T-cell (primary cell): Measurements from ENCODE around the gene GCLC. TPM values are rescaled to one million over a fixed set of nuclear protein-coding genes. Genes with fewer than 3 reads are reported as not detected.
A peak's percentile ranks its signal among the peaks of the same experiment; 100 is the strongest.

ENCODE experiments used
- ATAC-seq, 4 experiments: fragments of 200-7000 bp in 3 of 4; fragments of 150-1000 bp in 1 of 4; cut with Tn5 transposase; replicated peaks in 1 of 4; 1 replicate in 3 of 4; 2 replicates in 1 of 4; pipeline ENCODE4 v1.10.0; 2021; ENCODE audit warnings: moderate library complexity in 3 of 4, mild to moderate bottlenecking in 2 of 4, moderate number of reproducible peaks in 1 of 4
- CTCF ChIA-PET, 2 donors: fragments of 300-600 bp; sonication (Branson Sonifier 250); formaldehyde crosslinking; loops; one replicate each; lab custom pipeline; 2022; ENCODE audit warnings: antibody characterized with exemption in 2 of 2; lab: Charles Lee
- POLR2A ChIA-PET, 2 donors: fragments of 300-600 bp; sonication (Branson Sonifier 250); formaldehyde crosslinking; loops; one replicate each; lab custom pipeline; 2022; ENCODE audit warnings: antibody characterized with exemption in 2 of 2; lab: Charles Lee
- DNase-seq, 35 experiments: peaks; one replicate each; pipeline versions ENCODE4 v3.0.0 to v3.0.0-alpha.2; 2013 to 2023
- H3K27ac ChIP-seq: one replicate; pipeline ENCODE4 v1.5.1; 2013; ENCODE audit warnings: low read length
- H3K27me3 ChIP-seq, 2 experiments: replicated peaks in 1 of 2; 1 replicate in 1 of 2; 2 replicates in 1 of 2; pipeline versions ENCODE4 v1.6.1 to v1.7.0; 2013; ENCODE audit warnings: low read length in 1 of 2, mixed read lengths in 1 of 2; ENCODE audit not compliant: control insufficient read depth in 2 of 2, insufficient read depth in 2 of 2; ENCODE audit errors: extremely low read depth in 1 of 2
- H3K36me3 ChIP-seq, 2 donors: 1 replicate in 1 of 2; 2 replicates in 1 of 2; pipeline versions ENCODE4 v1.6.1 to v1.7.0; 2013; ENCODE audit warnings: low read length in 1 of 2; ENCODE audit not compliant: control insufficient read depth in 2 of 2, insufficient read depth in 1 of 2; ENCODE audit errors: extremely low read depth in 1 of 2
- H3K4me1 ChIP-seq, 2 experiments: 1 replicate in 1 of 2; 2 replicates in 1 of 2; pipeline versions ENCODE4 v1.6.1 to v1.7.0; 2013; ENCODE audit warnings: low read length in 2 of 2, mixed read lengths in 1 of 2; ENCODE audit not compliant: insufficient read depth in 2 of 2, control insufficient read depth in 1 of 2; ENCODE audit errors: extremely low read depth in 1 of 2
- H3K4me3 ChIP-seq, 2 donors: 1 replicate in 1 of 2; 2 replicates in 1 of 2; pipeline versions ENCODE4 v1.5.1 to v1.7.0; 2013; ENCODE audit warnings: mild to moderate bottlenecking in 2 of 2, low read length in 1 of 2, moderate library complexity in 1 of 2; ENCODE audit not compliant: control insufficient read depth in 1 of 2; ENCODE audit errors: extremely low read depth in 1 of 2
- H3K9me3 ChIP-seq: 2 replicates; pipeline ENCODE4 v1.7.0; 2013
- H3K27ac Mint-ChIP-seq, 2 donors: one replicate each; pipeline ENCODE4 v1.8.0; 2020 to 2021; ENCODE audit warnings: mild to moderate bottlenecking in 2 of 2, mixed read lengths in 2 of 2
- H3K27me3 Mint-ChIP-seq, 2 donors: one replicate each; pipeline ENCODE4 v1.8.0; 2021 to 2022; ENCODE audit warnings: mixed read lengths in 2 of 2
- H3K36me3 Mint-ChIP-seq: one replicate; pipeline ENCODE4 v1.8.0; 2021; ENCODE audit warnings: mixed read lengths
- H3K4me1 Mint-ChIP-seq, 3 donors: one replicate each; pipeline ENCODE4 v1.8.0; 2020 to 2022; ENCODE audit warnings: mixed read lengths in 3 of 3, mild to moderate bottlenecking in 1 of 3
- H3K4me3 Mint-ChIP-seq, 3 donors: one replicate each; pipeline ENCODE4 v1.8.0; 2020 to 2022; ENCODE audit warnings: mild to moderate bottlenecking in 3 of 3, mixed read lengths in 3 of 3, moderate library complexity in 3 of 3
- H3K9me3 Mint-ChIP-seq, 3 donors: one replicate each; pipeline ENCODE4 v1.8.0; 2020 to 2022; ENCODE audit warnings: mixed read lengths in 3 of 3
- WGBS: methylation state at CpG from one replicate; pipeline ENCODE4 v1.1.5; 2013; ENCODE audit warnings: missing lambda C conversion rate; ENCODE audit not compliant: insufficient coverage; 5-methylcytosine and 5-hydroxymethylcytosine counted together
- total RNA-seq, 35 experiments: library from RNA in 6 of 35; stranded (reverse) in 6 of 35; fragments of 120-200 nt in 1 of 35; gene quantifications; one replicate each; pipeline versions ENCODE4 v1.2.1 to v1.2.4 and lab custom pipeline; 2013 to 2026

The GCLC gene
- total RNA-seq, 5 donors from 2014 or later (not counting 1 experiment from before 2014, with no cell fraction given), result 25.2 to 38.2 (median 33.6) TPM

DNA sequence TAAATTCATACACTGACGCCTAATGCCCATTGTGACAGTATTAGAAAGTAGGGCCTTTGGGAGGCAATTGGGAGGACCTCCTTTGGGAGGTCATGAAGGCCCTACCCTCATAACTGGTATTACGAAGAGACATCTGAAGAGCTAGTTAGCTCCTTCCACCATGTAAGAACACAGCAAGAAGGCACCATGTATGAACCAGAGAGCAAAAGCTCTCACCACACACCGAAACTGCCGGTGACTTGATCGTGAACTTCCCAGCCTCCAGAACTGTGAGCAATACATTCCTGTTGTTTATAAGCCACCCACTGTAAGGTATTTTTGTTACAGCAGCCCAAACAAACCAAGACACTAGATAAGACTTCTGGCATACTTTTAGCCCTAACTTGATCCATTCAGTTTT lies 41.8 kb downstream of the GCLC start:
- DNase-seq (no peak), ATAC-seq (no peak)
- H3K4me1 ChIP-seq, result no peaks in the 10 kb centered on the region
- H3K27me3 ChIP-seq, result no peaks in the 10 kb centered on the region
- H3K9me3 Mint-ChIP-seq, result no peaks in the 10 kb centered on the region
- no peak overlapping the region for H3K27ac ChIP-seq
- H3K4me3 ChIP-seq, result no peak overlapping the region
- H3K4me3 Mint-ChIP-seq, result no peak overlapping the region
- CTCF ChIA-PET, result interaction anchor here in 1 of 2 donors (1.0 kb wide), 1 partner anchor 225 kb away, joined by 3 read pairs; no protein-coding TSS in a partner anchor
- H3K27me3 Mint-ChIP-seq, result no peaks in the 10 kb centered on the region
- no CpG with 5 or more reads among the region's 5 CpGs for WGBS
- no peak overlapping the region for H3K27ac Mint-ChIP-seq
- POLR2A ChIA-PET, result interaction anchor here in 1 of 2 donors (0.6 kb wide), 1 partner anchor 1195 kb away, joined by 5 read pairs; no protein-coding TSS in a partner anchor
- H3K36me3 Mint-ChIP-seq, result peaks cover 46% of the 10 kb centered on the region
- no peaks in the 10 kb centered on the region for H3K4me1 Mint-ChIP-seq
- no peaks in the 10 kb centered on the region for H3K9me3 ChIP-seq
- peaks cover 5 to 59% of the 10 kb centered on the region in 2 donors for H3K36me3 ChIP-seq

DNA sequence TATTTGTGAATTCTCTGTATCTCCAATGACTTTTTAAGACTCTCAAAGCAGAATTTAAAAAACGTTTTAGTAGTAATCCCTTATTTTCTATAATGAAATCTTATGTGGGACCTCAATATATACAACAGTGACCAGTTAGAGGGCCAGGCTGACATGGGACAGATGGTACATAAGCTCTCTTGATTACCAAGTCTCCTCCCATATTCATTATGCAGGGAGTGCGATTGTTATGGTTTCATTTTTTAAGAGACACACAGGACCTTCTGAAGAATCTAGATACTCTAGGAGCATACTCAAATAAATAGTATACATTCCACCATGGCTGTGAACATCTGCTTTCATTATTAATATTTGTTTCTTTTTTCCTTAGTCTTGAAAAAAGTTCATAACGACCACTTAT lies 43.5 kb downstream of the GCLC start:
- ATAC-seq, result no peak
- no peak overlapping the region for H3K4me3 ChIP-seq
- H3K36me3 ChIP-seq, result peaks cover 5 to 51% of the 10 kb centered on the region in 2 donors
- DNase-seq, result no peak
- no peaks in the 10 kb centered on the region for H3K9me3 ChIP-seq
- Mint-ChIP-seq H3K9me3 (no peaks in the 10 kb centered on the region), H3K4me1 (no peaks in the 10 kb centered on the region), H3K27me3 (no peaks in the 10 kb centered on the region), H3K36me3 (peaks cover 37% of the 10 kb centered on the region), H3K4me3 (no peak overlapping the region), H3K27ac (no peak overlapping the region)
- no peak overlapping the region for H3K27ac ChIP-seq
- H3K4me1 ChIP-seq, result no peaks in the 10 kb centered on the region
- ChIA-PET POLR2A (no interaction called here), CTCF (interaction anchor here in 1 of 2 donors (0.5 to 1.3 kb wide), 2 partner anchors 15 to 129 kb away, joined by 4 to 5 read pairs; no protein-coding TSS in a partner anchor)
- WGBS, result no CpG with 5 or more reads among the region's 3 CpGs
- H3K27me3 ChIP-seq, result no peaks in the 10 kb centered on the region

DNA sequence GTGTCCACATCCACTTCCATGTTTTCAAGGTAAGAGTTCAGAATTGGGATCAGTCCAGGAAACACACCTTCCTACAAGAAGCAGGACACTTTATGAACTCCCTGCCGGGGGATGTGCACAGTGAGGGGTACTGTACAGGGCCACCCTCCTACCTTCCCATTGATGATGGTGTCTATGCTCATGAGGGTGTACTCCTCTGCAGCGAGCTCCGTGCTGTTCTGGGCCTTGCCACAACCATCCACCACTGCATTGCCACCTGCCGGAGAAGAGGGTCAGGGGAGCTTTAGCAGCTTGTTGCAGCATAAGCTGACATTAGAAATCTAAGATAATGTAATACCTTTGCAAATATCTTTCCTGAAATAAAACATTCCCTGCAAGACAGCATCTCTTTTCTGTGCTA lies 44.8 kb downstream of the GCLC start:
- H3K27me3 ChIP-seq, result no peaks in the 10 kb centered on the region
- ATAC-seq (no peak), DNase-seq (no peak)
- Mint-ChIP-seq H3K4me1 (no peaks in the 10 kb centered on the region), H3K9me3 (no peaks in the 10 kb centered on the region), H3K4me3 (no peak overlapping the region), H3K36me3 (peaks cover 23% of the 10 kb centered on the region), H3K27ac (no peak overlapping the region), H3K27me3 (no peaks in the 10 kb centered on the region)
- H3K9me3 ChIP-seq, result no peaks in the 10 kb centered on the region
- peaks cover 5 to 40% of the 10 kb centered on the region in 2 donors for H3K36me3 ChIP-seq
- no peak overlapping the region for H3K27ac ChIP-seq
- no peak overlapping the region for H3K4me3 ChIP-seq
- CTCF ChIA-PET, result interaction anchor here in 1 of 2 donors (0.5 to 1.0 kb wide), 2 partner anchors 152 to 207 kb away, joined by 4 to 6 read pairs; no protein-coding TSS in a partner anchor
- H3K4me1 ChIP-seq, result no peaks in the 10 kb centered on the region
- POLR2A ChIA-PET, result no interaction called here
- no CpG with 5 or more reads among the region's 4 CpGs for WGBS

DNA sequence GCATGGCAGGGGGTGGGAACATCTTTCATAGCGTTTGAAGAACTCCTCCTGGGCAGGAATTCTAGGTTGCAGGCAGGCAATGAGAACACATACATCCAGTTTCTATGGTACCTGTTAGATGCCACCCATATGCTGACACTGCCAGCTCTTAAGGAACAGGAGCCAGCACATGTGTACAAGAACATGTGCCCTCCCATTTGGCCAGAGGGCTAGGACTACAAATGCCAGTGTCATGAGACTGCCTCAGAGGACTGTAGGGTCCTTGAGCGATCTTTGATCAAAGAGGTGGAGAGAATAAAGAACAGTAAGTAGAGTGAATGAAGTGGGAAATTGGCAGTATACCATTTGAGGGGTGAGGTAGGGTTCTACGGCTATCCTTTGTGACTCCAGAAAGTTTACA lies 45.8 kb downstream of the GCLC start:
- Mint-ChIP-seq H3K27ac (no peak overlapping the region), H3K27me3 (peaks cover 0 to 5% of the 10 kb centered on the region in 2 donors), H3K4me1 (no peaks in the 10 kb centered on the region), H3K36me3 (peaks cover 19% of the 10 kb centered on the region), H3K9me3 (no peaks in the 10 kb centered on the region), H3K4me3 (no peak overlapping the region)
- no peak overlapping the region for H3K27ac ChIP-seq
- DNase-seq, result no peak
- no peaks in the 10 kb centered on the region for H3K4me1 ChIP-seq
- ATAC-seq, result no peak
- POLR2A ChIA-PET, result interaction anchor here in 1 of 2 donors (0.6 kb wide), 2 partner anchors 41 to 94 kb away, joined by 3 to 4 read pairs; no protein-coding TSS in a partner anchor
- CTCF ChIA-PET, result no interaction called here
- no peak overlapping the region for H3K4me3 ChIP-seq
- H3K27me3 ChIP-seq, result no peaks in the 10 kb centered on the region
- peaks cover 5 to 31% of the 10 kb centered on the region in 2 donors for H3K36me3 ChIP-seq
- H3K9me3 ChIP-seq, result no peaks in the 10 kb centered on the region
- 100% methylated on average over 1 of the region's 3 CpGs for WGBS

DNA sequence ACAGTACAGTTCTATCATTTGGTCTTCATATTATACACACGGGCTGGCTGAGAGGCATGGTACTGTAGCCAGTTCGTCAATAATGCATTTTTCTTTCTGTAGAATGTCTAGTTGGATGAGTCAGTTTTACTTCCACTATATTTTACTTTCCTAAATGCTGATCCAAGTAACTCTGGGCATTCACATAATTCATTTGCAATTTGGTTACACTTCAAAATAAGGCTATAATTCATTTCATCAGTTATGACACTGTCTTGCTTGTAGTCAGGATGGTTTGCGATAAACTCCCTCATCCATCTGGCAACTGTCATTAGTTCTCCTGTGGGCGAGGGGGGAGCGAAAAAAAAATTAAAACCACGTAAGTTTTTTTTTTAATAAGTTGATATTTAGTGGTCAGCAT lies 46.3 kb downstream of the GCLC start:
- Mint-ChIP-seq H3K4me3 (no peak overlapping the region), H3K4me1 (no peaks in the 10 kb centered on the region), H3K27me3 (peaks cover 0 to 5% of the 10 kb centered on the region in 2 donors), H3K27ac (no peak overlapping the region), H3K9me3 (no peaks in the 10 kb centered on the region), H3K36me3 (peaks cover 19% of the 10 kb centered on the region)
- no peak overlapping the region for H3K4me3 ChIP-seq
- ChIA-PET POLR2A (interaction anchor here in 1 of 2 donors (0.6 kb wide), 1 partner anchor 42 kb away, joined by 4 read pairs; no protein-coding TSS in a partner anchor), CTCF (interaction anchor here in 1 of 2 donors (7.3 kb wide), 1 partner anchor 228 kb away, joined by 141 read pairs; no protein-coding TSS in a partner anchor)
- DNase-seq (no peak), ATAC-seq (no peak)
- H3K4me1 ChIP-seq, result no peaks in the 10 kb centered on the region
- no peaks in the 10 kb centered on the region for H3K9me3 ChIP-seq
- WGBS, result no CpG with 5 or more reads among the region's 6 CpGs
- no peaks in the 10 kb centered on the region for H3K27me3 ChIP-seq
- peaks cover 1 to 28% of the 10 kb centered on the region in 2 donors for H3K36me3 ChIP-seq
- H3K27ac ChIP-seq, result no peak overlapping the region

DNA sequence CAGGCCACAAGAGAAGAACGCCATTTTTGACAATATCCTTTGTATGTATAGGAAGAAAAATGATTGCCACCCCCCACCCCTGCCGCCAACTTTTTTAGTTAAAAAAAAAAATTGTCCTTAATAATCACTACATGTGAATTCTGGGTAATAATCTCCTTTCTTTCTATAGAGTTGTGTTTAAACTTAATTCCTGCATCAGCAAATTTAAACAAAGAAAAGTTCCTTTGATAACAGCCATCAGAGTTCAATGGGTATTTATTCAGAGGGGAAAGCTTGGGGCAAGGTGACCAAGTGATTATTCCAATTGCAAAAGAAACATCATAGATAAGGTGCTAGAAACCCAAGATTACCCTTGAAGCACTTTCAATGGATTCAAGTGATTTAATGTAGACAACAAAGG lies 47.0 kb downstream of the GCLC start:
- no peak for DNase-seq
- ChIA-PET POLR2A (no interaction called here), CTCF (interaction anchor here in 1 of 2 donors (0.6 to 7.3 kb wide), 2 partner anchors 10 to 229 kb away, joined by 3 to 141 read pairs; no protein-coding TSS in a partner anchor)
- no peak for ATAC-seq
- H3K4me1 ChIP-seq, result peaks cover 0 to 2% of the 10 kb centered on the region in 2 experiments
- no peak overlapping the region for H3K27ac ChIP-seq
- peaks cover 0 to 4% (median 2%) of the 10 kb centered on the region in 3 donors for H3K4me1 Mint-ChIP-seq
- H3K9me3 Mint-ChIP-seq, result no peaks in the 10 kb centered on the region
- WGBS, result no CpG with 5 or more reads among the region's 2 CpGs
- H3K27ac Mint-ChIP-seq, result peak overlapping the region in 1 of 2 donors; percentile 3
- H3K36me3 Mint-ChIP-seq, result peaks cover 15% of the 10 kb centered on the region
- peaks cover 0 to 23% of the 10 kb centered on the region in 2 donors for H3K36me3 ChIP-seq
- H3K4me3 Mint-ChIP-seq, result no peak overlapping the region
- no peak overlapping the region for H3K4me3 ChIP-seq
- H3K27me3 Mint-ChIP-seq, result peaks cover 3 to 5% of the 10 kb centered on the region in 2 donors
- H3K27me3 ChIP-seq, result peaks cover 0 to 2% of the 10 kb centered on the region in 2 experiments
- H3K9me3 ChIP-seq, result no peaks in the 10 kb centered on the region
